Lower leg skin (tissue), 4 donors: ENCODE data around the gene TNFRSF1B. TPM values are rescaled to one million over a fixed set of nuclear protein-coding genes. Genes with fewer than 3 reads are reported as not detected.

Experiments
- DNase-seq, 2 donors: peaks; one replicate each; pipeline ENCODE4 v3.0.0-alpha.2; 2019; ENCODE audit warnings: low spot score in 2 of 2
- H3K4me3 ChIP-seq: fragments of 200-600 bp; sonication (generic); 2 replicates; pipeline ENCODE4 v1.5.1; 2017; ENCODE audit warnings: mild to moderate bottlenecking, low read depth; ENCODE audit not compliant: poor library complexity, severe bottlenecking
- POLR2A ChIP-seq, 2 donors: fragments of 450-650 bp; IDR thresholded peaks; one replicate each; pipeline ENCODE4 v1.6.1; 2016 to 2017; ENCODE audit warnings: antibody characterized with exemption in 2 of 2, mild to moderate bottlenecking in 1 of 2, moderate library complexity in 1 of 2
- WGBS, 2 donors: methylation state at CpG; one replicate each; pipeline ENCODE4 v1.1.5; 2018; 5-methylcytosine and 5-hydroxymethylcytosine counted together
- intact Hi-C: fragments of 100-400 bp; cut with DNase I; formaldehyde crosslinking; loops from one replicate; pipeline ENCODE4 v1.15.0; 2023; ENCODE audit warnings: low total_unique reads
- total RNA-seq, 4 donors: library from RNA; depleted of rRNA; stranded (reverse); fragments of >200 nt; gene quantifications; one replicate each; pipeline ENCODE4 v1.1.0, GENCODE V29; 2016
- TF ChIP-seq, protein P1 (sequence below), 3 donors: fragments of 450-650 bp; IDR thresholded peaks; one replicate each; pipeline ENCODE4 v1.5.1; 2016; ENCODE audit warnings: antibody characterized with exemption in 3 of 3, mild to moderate bottlenecking in 3 of 3, moderate library complexity in 2 of 3

TNFRSF1B gene
- total RNA-seq, 4 donors from 2014 or later: 8.5 to 33.1 (median 16.3) TPM

DNA sequence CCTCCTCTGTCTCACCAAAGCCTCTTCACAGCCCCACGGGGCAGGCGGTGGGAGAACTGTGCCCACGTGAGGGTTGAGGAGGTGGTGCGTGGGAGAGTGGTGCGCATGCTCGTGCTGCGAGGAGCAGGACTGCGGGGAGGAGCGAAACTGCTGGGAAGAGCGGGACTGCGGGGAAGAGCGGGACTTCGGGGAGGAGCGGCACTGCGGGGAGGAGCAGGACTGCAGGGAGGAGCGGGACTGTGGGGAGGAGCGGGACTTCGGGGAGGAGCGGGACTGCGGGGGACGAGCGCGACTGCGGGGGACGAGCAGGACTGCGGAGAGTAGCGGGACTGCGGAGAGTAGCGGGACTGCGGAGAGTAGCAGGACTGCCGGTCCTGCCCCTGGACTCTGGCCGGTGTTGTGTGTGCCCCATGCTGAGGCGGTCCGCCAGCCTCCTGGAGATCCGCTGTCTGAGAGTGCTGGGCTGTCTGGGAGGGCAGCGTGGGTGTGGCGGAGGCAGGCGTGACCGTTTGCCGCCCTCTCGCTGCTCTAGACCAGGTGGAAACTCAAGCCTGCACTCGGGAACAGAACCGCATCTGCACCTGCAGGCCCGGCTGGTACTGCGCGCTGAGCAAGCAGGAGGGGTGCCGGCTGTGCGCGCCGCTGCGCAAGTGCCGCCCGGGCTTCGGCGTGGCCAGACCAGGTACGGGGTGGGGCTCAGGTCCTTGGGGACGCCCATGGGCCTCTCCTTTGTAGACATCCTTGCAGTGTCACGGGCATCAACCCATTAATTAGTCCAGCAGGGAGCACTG lies 24.6 kb downstream of the TNFRSF1B start:
- TF ChIP-seq, protein P1, sequence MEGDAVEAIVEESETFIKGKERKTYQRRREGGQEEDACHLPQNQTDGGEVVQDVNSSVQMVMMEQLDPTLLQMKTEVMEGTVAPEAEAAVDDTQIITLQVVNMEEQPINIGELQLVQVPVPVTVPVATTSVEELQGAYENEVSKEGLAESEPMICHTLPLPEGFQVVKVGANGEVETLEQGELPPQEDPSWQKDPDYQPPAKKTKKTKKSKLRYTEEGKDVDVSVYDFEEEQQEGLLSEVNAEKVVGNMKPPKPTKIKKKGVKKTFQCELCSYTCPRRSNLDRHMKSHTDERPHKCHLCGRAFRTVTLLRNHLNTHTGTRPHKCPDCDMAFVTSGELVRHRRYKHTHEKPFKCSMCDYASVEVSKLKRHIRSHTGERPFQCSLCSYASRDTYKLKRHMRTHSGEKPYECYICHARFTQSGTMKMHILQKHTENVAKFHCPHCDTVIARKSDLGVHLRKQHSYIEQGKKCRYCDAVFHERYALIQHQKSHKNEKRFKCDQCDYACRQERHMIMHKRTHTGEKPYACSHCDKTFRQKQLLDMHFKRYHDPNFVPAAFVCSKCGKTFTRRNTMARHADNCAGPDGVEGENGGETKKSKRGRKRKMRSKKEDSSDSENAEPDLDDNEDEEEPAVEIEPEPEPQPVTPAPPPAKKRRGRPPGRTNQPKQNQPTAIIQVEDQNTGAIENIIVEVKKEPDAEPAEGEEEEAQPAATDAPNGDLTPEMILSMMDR (IDR thresholded peaks at IDR 0.05): no peak
- TF ChIP-seq POLR2A (IDR thresholded peaks at IDR 0.05): no peak
- no peak for DNase-seq
- intact Hi-C loops: no loop called here
- no peak overlapping the region for H3K4me3 ChIP-seq
- 74 to 87% methylated on average over 49 to 55 of the region's 58 CpGs for WGBS, 2 donors

GRCh38 chr1:12194666-12195216 lies 27.9 kb downstream of the TNFRSF1B start:
- WGBS, 2 donors: 76 to 89% methylated on average over 6 to 14 of the region's 14 CpGs
- no peak for DNase-seq
- H3K4me3 ChIP-seq: no peak overlapping the region
- no peak for TF ChIP-seq POLR2A (IDR thresholded peaks at IDR 0.05)
- TF ChIP-seq, protein P1 (IDR thresholded peaks at IDR 0.05): no peak
- intact Hi-C loops: no loop called here

- intact Hi-C loops: no loop called here
- 66 to 81% methylated on average over 3 of the region's 3 CpGs for WGBS, 2 donors
- DNase-seq: no peak
- TF ChIP-seq, protein P1 (IDR thresholded peaks at IDR 0.05): no peak
- H3K4me3 ChIP-seq: no peak overlapping the region
Measured at GRCh38 chr1:12195416-12195815, 28.6 kb downstream of the TNFRSF1B start.

DNA sequence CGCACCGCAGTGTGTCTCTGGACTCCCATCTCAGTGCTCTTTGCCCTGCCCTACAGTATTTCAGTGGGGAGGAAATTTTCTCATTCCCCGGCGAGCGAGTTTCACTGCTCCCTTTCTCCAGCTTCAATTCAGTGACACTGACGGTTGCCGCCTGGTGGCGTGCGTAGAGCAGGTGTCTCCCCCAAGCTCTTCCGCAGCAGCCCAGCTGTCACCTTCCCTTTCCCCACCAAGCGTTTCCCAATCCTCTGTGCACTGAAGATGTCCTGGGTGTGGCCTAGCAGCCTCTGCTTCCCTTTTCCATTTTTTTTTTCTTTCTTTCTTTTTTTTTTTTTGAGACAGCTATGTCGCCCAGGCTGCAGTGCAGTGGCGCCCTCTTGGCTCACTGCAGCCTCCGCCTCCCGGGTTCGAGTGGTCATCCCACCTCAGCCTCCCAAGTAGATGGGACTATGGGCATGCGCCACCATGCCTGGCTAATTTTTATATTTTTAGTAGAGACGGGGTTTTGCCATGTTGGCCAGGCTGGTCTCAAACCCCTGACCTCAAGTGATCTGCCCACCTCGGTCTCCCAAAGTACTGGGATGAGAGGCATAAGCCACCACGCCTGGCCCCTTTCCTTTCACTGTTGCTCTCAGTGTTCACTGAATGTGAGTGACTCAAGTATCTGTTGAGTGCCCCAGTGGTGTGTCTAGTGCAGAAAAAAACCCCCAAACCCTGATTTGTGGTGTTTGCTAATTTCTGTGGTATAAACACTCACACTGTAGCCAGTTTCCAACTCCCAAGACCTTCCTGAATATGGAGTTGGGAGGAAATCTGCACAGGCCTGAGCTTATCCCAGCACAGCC lies 30.1 kb downstream of the TNFRSF1B start:
- intact Hi-C loops: no loop called here
- no peak overlapping the region for H3K4me3 ChIP-seq
- 66 to 71% methylated on average over 20 of the region's 20 CpGs for WGBS, 2 donors
- DNase-seq: no peak
- no peak for TF ChIP-seq POLR2A (IDR thresholded peaks at IDR 0.05)
- TF ChIP-seq, protein P1 (IDR thresholded peaks at IDR 0.05): no peak

GRCh38 chr1:12197483-12197880 lies 30.7 kb downstream of the TNFRSF1B start:
- H3K4me3 ChIP-seq: no peak overlapping the region
- DNase-seq: no peak
- intact Hi-C loops: no loop called here
- TF ChIP-seq, protein P1 (IDR thresholded peaks at IDR 0.05): no peak
- no peak for TF ChIP-seq POLR2A (IDR thresholded peaks at IDR 0.05)
- WGBS, 2 donors: 84 to 97% methylated on average over 6 to 7 of the region's 7 CpGs
